NAMALWA (cell line): Measurements from ENCODE around the gene PDE6D.

Experiments
- DNase-seq: peaks from one replicate; pipeline ENCODE4 v3.0.0-alpha.2; 2015; ENCODE audit warnings: low spot score

Gene PDE6D

GRCh38 chr2:231706731-231707624 is 74.1 kb downstream of the PDE6D start:
- peak; percentile 98 for DNase-seq

- no peak for DNase-seq
Measured at GRCh38 chr2:231704017-231704416, 77.1 kb downstream of the PDE6D start.

GRCh38 chr2:231701456-231702373 is 79.4 kb downstream of the PDE6D start:
- DNase-seq = no peak

- no peak for DNase-seq
Measured at GRCh38 chr2:231699006-231699405, 82.1 kb downstream of the PDE6D start.

- DNase-seq = no peak
Measured at GRCh38 chr2:231696004-231696367, 85.1 kb downstream of the PDE6D start.

GRCh38 chr2:231693956-231694355 is 87.1 kb downstream of the PDE6D start:
- no peak for DNase-seq

- DNase-seq = no peak
Measured at GRCh38 chr2:231692847-231693246, 88.2 kb downstream of the PDE6D start.

- no peak for DNase-seq
Measured at GRCh38 chr2:231691251-231691772, 89.8 kb downstream of the PDE6D start.

GRCh38 chr2:231689124-231689893 is 91.8 kb downstream of the PDE6D start:
- no peak for DNase-seq

- DNase-seq = no peak
Measured at GRCh38 chr2:231688719-231689118, 92.4 kb downstream of the PDE6D start.

- DNase-seq = no peak
Measured at GRCh38 chr2:231687961-231688360, 93.1 kb downstream of the PDE6D start.

GRCh38 chr2:231687133-231687852 is 93.8 kb downstream of the PDE6D start:
- peak; percentile 87 for DNase-seq

GRCh38 chr2:231686192-231687100 is 94.6 kb downstream of the PDE6D start:
- no peak for DNase-seq

GRCh38 chr2:231685349-231686191 is 95.5 kb downstream of the PDE6D start:
- peak; percentile 70 for DNase-seq

GRCh38 chr2:231684314-231685223 is 96.5 kb downstream of the PDE6D start:
- DNase-seq = peak; percentile 83

GRCh38 chr2:231683292-231684235 is 97.5 kb downstream of the PDE6D start:
- no peak for DNase-seq
